Measurements from ENCODE around the gene TRIM34. TPM values are rescaled to one million over a fixed set of nuclear protein-coding genes. Genes with fewer than 3 reads are reported as not detected.

TRIM34 gene
- total and polyA plus RNA-seq, 9 donors, result 4.7 to 16.6 (median 6.2) TPM

DNA sequence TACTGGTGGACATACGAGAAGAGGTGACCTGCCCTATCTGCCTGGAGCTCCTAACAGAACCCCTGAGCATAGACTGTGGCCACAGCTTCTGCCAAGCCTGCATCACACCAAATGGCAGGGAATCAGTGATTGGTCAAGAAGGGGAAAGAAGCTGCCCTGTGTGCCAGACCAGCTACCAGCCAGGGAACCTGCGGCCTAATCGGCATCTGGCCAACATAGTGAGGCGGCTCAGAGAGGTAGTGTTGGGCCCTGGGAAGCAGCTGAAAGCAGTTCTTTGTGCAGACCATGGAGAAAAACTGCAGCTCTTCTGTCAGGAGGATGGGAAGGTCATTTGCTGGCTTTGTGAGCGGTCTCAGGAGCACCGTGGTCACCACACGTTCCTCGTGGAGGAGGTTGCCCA is 21.5 kb upstream of the TRIM34 start:
- no peak for DNase-seq
- WGBS, 3 donors, result 93 to 95% (median 94%) methylated on average over 8 of the region's 8 CpGs
- no peak for TF ChIP-seq EP300 (IDR thresholded peaks at IDR 0.05)
- TF ChIP-seq, protein P1, sequence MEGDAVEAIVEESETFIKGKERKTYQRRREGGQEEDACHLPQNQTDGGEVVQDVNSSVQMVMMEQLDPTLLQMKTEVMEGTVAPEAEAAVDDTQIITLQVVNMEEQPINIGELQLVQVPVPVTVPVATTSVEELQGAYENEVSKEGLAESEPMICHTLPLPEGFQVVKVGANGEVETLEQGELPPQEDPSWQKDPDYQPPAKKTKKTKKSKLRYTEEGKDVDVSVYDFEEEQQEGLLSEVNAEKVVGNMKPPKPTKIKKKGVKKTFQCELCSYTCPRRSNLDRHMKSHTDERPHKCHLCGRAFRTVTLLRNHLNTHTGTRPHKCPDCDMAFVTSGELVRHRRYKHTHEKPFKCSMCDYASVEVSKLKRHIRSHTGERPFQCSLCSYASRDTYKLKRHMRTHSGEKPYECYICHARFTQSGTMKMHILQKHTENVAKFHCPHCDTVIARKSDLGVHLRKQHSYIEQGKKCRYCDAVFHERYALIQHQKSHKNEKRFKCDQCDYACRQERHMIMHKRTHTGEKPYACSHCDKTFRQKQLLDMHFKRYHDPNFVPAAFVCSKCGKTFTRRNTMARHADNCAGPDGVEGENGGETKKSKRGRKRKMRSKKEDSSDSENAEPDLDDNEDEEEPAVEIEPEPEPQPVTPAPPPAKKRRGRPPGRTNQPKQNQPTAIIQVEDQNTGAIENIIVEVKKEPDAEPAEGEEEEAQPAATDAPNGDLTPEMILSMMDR (IDR thresholded peaks at IDR 0.05), result no peak
- TF ChIP-seq POLR2A (IDR thresholded peaks at IDR 0.05), result no peak
- Histone ChIP-seq H3K36me3 (no peaks in the 10 kb centered on the region), H3K27ac (no peak overlapping the region), H3K9me3 (no peaks in the 10 kb centered on the region), H3K4me3 (no peak overlapping the region), H3K27me3 (no peaks in the 10 kb centered on the region), H3K4me1 (ENCODE audit: insufficient read depth) (peaks cover 1% of the 10 kb centered on the region)
- intact Hi-C loops (cut with DNase I), result no loop called here

DNA sequence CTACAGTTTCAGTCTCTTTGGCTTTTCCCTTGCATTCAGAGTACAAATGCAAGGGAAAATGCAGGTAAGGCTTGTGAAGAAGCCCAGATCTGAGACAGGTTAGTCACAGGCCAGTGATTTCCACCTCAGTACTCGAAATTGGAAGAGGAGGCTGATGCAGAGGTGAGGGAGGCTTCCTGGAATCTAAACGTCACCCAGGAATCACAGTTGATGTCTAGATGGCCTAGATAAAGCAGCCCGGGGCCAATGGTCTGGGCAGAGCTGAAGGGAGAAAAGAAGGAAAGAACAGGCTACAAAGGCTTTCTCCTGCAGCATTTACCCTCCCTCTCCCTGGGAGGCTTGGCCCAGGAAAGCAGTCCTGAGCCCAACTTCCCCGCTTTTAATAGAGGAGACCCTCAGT is 19.9 kb upstream of the TRIM34 start:
- H3K4me1 ChIP-seq (ENCODE audit: insufficient read depth), result peaks cover 1% of the 10 kb centered on the region
- intact Hi-C loops (cut with DNase I), result no loop called here
- no peak overlapping the region for H3K4me3 ChIP-seq
- no peak overlapping the region for H3K27ac ChIP-seq
- no peak for DNase-seq
- no peak for TF ChIP-seq EP300 (IDR thresholded peaks at IDR 0.05)
- TF ChIP-seq, protein P1 (IDR thresholded peaks at IDR 0.05), result no peak
- H3K9me3 ChIP-seq, result no peaks in the 10 kb centered on the region
- H3K36me3 ChIP-seq, result no peaks in the 10 kb centered on the region
- WGBS, 3 donors, result 74 to 83% (median 80%) methylated on average over 4 of the region's 4 CpGs
- no peaks in the 10 kb centered on the region for H3K27me3 ChIP-seq

DNA sequence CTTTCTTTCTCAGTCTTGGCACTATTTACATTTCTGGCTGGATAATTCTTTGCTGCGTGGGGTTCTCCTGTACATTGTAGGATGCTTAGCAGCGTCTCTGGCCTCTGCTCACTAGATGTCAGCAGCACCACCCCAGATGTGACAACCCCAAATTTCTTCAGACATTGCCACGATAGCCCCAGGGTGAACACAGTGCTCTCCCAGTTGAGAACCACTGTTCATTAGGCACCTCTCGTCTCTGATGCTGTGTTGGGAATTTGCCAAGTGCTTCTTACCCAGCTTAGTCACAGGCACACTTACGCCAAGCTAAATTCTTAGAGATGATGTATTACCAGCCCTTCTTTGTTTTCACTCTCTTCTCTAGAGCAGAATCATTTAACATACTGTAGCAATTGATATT is 19.0 kb upstream of the TRIM34 start:
- Histone ChIP-seq H3K9me3 (no peaks in the 10 kb centered on the region), H3K27ac (no peak overlapping the region), H3K4me1 (ENCODE audit: insufficient read depth) (no peaks in the 10 kb centered on the region), H3K36me3 (no peaks in the 10 kb centered on the region), H3K27me3 (no peaks in the 10 kb centered on the region), H3K4me3 (no peak overlapping the region)
- 63 to 78% (median 72%) methylated on average over 5 of the region's 5 CpGs for WGBS, 3 donors
- no peak for DNase-seq
- intact Hi-C loops (cut with DNase I), result no loop called here
- no peak for TF ChIP-seq POLR2A (IDR thresholded peaks at IDR 0.05)
- TF ChIP-seq, protein P1 (IDR thresholded peaks at IDR 0.05), result no peak
- TF ChIP-seq EP300 (IDR thresholded peaks at IDR 0.05), result no peak

DNA sequence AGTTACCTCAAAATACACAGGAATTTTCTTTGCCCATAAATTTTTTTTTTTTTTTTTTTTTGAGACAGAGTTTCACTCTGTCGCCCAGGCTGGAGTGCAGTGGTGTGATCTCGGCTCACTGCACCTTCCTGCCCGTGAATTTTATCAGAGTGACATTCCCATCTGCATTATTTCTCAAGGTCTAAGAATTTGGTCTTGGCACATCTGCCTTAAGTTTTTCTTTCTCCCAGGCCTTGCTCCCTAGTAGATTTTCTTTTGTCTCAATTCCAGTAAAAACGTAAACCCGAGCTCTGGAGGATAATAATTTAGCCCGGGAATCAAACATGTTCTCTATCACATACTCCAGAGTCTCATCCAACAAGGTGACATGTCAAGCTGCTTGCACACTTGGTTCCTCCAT is 16.0 kb upstream of the TRIM34 start:
- Histone ChIP-seq H3K9me3 (no peaks in the 10 kb centered on the region), H3K4me3 (no peak overlapping the region), H3K4me1 (ENCODE audit: insufficient read depth) (no peaks in the 10 kb centered on the region), H3K27me3 (no peaks in the 10 kb centered on the region), H3K27ac (no peak overlapping the region), H3K36me3 (no peaks in the 10 kb centered on the region)
- no peak for DNase-seq
- intact Hi-C loops (cut with DNase I), result no loop called here
- TF ChIP-seq, protein P1 (IDR thresholded peaks at IDR 0.05), result no peak
- TF ChIP-seq POLR2A (IDR thresholded peaks at IDR 0.05) (no peak), EP300 (IDR thresholded peaks at IDR 0.05) (no peak)
- 13 to 19% (median 15%) methylated on average over 6 of the region's 6 CpGs for WGBS, 3 donors

DNA sequence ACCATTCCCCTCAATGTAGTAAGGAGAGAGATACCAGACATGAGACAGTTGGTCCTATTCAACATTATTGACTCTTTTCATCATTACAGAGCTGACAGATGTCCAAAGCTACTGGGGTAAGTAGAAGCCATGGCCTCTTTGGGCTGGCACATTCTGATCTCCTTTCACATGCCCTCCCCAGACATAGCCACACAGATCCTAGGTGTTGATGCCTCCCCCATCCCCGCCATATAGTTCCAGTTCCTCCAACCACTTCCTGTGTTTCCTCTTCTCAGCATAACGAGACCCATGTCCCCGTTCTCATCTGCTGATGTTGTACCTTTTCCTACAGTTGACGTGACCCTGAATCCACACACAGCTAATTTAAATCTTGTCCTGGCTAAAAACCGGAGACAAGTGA is 14.4 kb upstream of the TRIM34 start:
- Histone ChIP-seq H3K4me3 (no peak overlapping the region), H3K27me3 (no peaks in the 10 kb centered on the region), H3K9me3 (no peaks in the 10 kb centered on the region), H3K27ac (no peak overlapping the region), H3K36me3 (no peaks in the 10 kb centered on the region), H3K4me1 (ENCODE audit: insufficient read depth) (no peaks in the 10 kb centered on the region)
- 90 to 94% (median 93%) methylated on average over 5 of the region's 5 CpGs for WGBS, 3 donors
- no peak for DNase-seq
- TF ChIP-seq, protein P1 (IDR thresholded peaks at IDR 0.05), result no peak
- TF ChIP-seq POLR2A (IDR thresholded peaks at IDR 0.05), result no peak
- TF ChIP-seq EP300 (IDR thresholded peaks at IDR 0.05), result no peak
- intact Hi-C loops (cut with DNase I), result no loop called here
